HG03460 (cell line): ENCODE results near the gene EDC3.
A peak's percentile ranks its signal among the peaks of the same experiment; 100 is the strongest.
"Not testable (repeated sequence)": the region's sequence is repeated elsewhere in the genome, so short reads cannot be mapped to it uniquely, and the experiment has no call there.

Source experiments
- ATAC-seq: cut with Tn5 transposase; IDR thresholded peaks from one replicate; pipeline ENCODE4 v1.9.1; 2021; ENCODE audit not compliant: unreplicated experiment

The EDC3 gene

DNA sequence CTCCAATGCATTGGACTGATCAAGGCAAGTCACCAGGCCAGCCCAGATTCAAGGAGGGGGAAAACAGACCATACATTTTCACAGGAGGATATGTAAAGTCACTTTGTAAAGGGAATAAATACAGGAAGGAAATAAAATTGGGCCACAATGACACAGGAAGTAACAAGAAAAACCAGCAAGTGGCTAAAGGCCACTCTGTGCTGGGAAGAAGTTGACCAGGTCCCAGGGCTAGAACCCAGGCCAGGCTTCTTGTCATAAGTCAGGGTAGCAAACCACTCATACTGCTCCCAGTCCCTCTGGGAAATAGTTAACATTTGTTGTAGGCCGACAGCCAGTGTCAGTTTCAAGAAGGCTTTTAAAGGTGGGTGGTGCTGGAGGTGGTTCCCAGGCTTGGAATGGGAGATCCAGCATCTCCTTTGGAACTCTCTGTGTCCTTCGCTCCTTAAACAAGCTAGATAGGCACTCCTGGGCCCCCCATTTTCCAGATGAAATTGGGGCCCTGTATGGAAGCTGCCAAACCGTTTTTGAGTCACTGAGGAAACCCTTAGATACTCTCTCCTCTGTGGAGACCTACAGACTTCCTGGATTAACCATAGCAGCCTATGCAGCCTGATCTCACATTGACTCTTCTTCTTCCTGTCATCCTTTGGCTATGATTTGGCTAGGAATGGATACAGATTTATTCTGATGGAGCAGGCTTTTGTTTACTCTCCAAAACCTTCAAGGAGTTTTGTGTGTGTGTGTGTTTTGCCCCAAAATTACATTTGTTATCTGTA lies 14.7 kb upstream of the EDC3 start:
- no peak for ATAC-seq

DNA sequence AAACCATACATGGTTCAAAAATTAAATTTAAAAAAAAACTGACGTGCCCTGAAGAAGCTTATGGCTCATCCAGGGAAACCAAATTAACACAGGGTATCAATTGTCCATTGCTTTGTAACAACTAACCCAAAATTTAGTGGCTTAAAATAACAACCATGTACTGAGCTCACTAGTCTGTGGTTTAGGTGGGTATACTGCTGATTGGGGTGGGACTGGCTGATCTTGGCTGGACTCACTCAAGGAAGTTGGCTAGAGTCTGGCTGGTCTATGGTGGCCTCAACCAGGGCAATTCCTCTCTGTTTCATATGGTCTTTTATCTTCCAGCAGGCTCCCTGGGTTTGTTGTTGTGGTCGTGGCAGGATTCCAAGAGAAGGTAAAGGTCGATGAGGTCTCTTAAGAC lies 14.1 kb upstream of the EDC3 start:
- ATAC-seq, result no peak

DNA sequence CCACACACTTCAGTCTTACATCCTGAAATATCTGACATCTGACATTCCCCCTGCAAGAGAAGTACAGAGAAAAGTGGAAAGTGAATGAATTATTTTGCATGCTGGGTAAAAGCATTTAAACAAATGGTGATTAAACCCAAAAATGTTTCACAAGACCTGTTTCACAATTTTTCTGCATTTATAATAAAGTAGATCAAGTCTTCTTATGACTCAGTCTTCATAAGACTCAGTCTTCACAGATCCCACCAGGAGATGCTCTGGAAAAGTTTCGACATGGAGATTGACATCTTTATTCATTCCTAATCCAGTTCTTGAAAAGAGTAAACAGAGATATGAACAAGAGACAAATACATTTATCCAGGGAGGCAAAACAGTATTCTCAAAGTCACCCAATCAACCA lies 13.2 kb upstream of the EDC3 start:
- ATAC-seq, result no peak

DNA sequence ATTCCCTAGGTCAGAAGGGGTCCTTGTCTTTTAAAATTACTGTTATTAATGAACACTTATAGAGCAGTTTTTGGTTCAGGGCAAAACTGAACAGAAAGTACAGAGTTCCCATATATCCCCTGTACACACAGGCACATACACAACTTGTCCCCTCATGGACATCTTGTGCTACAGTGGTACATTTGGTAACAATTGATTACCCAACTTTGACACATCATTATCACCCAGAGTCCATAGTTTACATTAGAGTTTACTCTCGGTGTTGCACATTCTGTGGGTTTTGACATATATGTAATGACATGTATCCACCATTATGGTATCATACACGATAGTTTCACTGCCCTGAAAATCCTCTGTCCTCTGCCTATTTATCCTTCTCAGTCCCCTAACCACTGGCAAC lies 984 bp upstream of the EDC3 start:
- ATAC-seq, result no peak

DNA sequence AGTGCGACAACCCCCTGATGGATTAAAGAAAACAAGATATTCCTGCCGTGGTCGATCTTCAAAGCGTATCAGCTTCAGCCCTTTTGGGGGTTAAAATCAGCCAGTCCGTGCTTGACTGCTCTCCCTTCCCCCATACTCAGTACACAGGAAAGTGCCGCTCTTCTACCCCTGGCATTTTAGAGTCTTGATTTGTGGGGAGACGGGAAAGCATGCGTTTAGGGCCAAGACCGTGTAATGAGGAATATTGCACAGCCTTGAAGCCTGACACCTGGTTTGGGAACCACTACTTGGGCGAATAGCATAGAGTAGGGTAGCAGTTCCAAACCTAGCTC lies 540 bp upstream of the EDC3 start:
- ATAC-seq, result peak; percentile 10

- ATAC-seq, result no peak
Observed at GRCh38 chr15:74692327-74692726, 3.5 kb downstream of the EDC3 start.

DNA sequence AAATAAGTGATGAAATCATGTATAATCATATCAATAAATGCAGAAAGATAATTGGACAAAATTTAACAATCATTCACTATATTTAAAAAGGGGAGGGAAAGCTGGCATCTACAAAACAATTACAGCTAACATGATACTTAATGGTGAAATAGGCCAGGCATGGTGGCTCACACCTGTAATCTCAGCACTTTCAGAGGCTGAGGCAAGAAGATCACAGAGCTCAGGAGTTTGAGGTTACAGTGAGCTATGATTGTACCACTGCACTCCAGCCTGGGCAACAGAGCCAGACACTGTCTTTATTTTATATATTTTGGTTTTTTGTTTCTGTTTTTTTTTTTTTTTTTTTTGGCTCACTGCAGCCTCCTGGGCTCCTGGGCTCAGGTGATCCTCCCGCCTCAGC lies 12.1 kb downstream of the EDC3 start:
- ATAC-seq, result no peak

- no peak for ATAC-seq
Observed at GRCh38 chr15:74682954-74683353, 12.9 kb downstream of the EDC3 start.

DNA sequence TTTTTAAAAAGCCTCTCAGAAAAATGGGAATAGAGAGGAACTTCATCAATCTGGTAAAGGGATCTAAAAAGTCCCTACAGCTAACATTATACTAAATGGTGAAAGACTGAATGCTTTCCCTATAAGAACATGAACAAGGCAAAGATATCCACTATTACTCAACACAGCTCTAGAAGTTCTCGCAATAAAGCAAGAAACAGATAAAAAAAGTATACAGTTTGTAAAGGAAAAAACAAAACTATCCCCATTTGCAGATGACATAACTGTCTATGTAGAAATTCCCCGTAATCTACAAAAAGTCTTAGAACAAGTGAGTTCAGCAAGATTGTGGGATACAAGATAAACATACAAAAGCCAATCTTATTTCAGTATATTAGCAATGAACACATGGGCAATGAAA lies 15.4 kb downstream of the EDC3 start:
- no peak for ATAC-seq

DNA sequence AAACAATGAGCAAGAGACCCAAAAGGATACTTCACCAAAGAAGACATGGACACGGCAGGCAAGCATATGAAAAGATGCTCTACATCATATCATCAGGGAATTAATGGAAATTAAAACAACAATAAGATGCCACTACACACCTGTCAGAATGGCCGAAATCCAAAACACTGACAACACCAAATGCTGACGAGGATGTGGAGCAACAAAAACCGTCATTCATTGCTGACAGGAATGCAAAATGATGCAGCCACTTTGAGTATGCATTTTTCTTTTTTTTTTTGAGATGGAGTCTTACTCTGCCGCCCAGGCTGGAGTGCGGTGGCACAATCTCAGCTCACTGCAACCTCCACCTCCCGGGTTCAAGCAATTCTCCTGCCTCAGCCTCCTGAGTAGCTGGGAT lies 19.0 kb downstream of the EDC3 start:
- no peak for ATAC-seq

GRCh38 chr15:74674161-74674560 lies 21.7 kb downstream of the EDC3 start:
- ATAC-seq, result no peak

DNA sequence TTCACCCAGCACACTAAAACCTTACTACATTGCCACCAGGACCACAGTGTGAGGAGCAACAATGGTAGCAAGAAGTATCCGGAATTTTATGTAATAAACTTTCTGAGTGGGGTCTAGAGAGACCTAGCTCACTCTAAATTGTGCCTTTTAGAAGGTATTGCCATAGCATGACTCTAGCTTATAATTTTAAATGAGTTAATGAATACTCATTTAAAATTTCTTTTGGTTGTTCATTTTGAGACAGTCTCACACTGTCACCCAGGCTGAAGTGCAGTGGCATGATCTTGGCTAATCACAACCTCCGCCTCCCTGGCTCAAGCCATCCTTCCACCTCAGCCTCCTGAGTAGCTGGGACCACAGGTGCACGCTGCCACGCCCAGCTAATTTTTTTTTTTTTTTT lies 26.2 kb downstream of the EDC3 start:
- ATAC-seq, result no peak

DNA sequence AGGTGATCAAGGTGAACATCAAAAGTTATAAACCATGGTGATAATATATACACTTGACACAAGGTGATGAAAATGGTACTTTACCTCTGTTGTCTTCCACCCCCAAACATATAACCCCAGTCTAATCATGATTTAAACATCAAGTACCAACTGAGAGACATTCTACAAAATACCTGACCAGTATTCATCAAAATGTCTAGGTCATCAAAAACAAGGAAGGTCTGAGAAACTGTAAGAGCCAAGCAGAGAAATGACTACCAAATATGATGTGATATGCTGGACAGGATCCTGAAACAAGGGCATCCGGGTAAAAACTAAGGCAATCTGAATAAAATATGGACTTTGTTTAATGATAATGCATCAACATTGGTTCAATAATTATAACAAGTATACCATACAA lies 27.8 kb downstream of the EDC3 start:
- no peak for ATAC-seq

DNA sequence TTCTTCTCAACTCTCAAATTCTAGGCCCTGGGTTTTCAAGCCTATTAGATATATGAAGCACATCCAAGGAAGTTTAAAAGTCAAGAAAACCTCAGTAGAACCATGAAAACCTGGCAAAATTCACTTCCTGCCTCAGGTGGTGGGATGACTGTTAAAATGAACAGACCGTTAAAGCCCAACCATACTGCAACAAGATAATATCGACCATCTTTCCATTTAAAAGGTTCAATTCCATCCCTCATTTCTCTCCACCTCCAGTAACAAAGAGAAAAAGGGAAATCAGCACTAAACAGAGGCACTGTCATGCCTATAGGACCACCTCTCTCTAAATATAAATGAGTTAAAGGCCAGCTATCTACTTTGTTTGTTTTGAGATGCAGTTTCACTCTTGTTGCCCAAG lies 31.2 kb downstream of the EDC3 start:
- no peak for ATAC-seq

DNA sequence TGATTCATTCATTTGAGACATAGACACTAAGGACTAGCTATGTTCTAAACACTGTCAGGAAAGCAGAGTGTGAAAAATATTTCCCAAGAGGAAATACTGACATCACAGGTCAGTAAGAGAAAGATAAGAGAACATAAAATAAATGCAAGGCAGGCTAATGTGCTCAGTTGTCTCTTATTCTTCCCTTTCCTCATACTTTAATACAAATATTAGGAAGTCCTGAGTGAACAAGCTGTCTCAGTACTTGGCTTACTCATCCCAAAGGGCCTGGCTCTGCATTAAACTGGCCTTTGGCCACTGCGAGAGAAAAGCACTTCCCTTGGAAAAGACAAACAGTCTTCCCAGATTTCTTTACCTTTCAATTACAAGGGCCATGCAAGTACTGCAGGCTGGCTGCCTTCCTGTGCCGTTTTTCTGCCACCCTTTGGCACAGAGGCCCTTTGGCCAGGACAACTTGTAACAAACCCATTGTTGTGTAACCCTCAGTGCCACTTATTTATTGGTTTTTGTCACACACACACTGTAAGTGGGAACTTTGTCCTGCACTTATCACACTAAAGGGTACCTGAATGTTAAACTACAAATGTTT lies 31.7 kb downstream of the EDC3 start:
- ATAC-seq, result no peak

GRCh38 chr15:74663303-74664027 lies 32.4 kb downstream of the EDC3 start:
- ATAC-seq, result no peak

GRCh38 chr15:74662064-74662860 lies 33.6 kb downstream of the EDC3 start:
- ATAC-seq, result no peak

- not testable (repeated sequence) for ATAC-seq
Observed at GRCh38 chr15:74661280-74661679, 34.5 kb downstream of the EDC3 start.

DNA sequence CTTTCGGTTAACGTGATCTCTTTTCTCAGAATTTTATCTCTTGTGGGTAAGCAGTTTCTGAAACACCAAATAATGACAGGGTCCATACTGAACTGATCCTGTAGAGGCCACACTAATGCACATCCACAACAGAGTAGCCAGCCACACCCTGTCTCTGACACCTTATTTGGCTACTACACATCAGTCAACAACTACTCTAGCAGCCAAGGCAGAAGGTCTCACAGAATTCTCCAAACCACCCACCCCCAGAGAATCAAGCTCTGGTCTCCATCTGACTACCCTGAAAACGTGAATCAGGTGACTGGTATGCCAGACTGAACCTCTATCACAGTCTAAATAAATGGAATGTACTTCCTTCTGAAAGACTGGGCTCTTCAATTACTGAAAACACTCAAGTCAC lies 38.0 kb downstream of the EDC3 start:
- no peak for ATAC-seq

DNA sequence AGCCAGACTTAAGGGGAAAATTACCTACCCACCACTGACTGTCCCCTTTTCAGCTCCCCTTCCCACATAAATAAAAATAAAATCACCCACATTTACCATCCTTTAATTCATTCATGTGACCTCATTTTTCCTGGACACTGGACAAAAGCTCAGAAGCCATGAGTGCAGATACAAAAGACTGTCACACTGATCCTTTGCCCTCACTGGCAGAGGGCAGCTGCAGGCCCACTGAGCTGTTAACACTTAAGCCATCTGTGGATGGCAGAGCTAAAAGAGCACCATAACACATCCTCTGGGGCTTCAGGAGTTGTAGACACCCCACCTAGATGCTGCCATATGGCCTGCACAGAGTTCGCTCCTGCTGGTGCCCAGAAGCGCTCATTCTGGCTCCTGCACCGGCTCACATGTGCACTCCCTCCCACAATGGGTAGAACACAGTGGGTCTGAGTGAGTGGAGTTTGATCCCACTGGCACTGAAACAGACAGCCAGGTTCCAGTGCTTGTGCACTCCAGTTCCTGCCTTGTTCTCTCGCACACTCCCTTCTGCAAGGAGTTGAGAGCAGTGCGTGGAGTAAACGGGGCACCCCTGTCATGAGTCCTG lies 38.8 kb downstream of the EDC3 start:
- ATAC-seq, result no peak

GRCh38 chr15:74655424-74655823 lies 40.4 kb downstream of the EDC3 start:
- ATAC-seq, result no peak
